Measurements from ENCODE around the gene MPHOSPH9.

DNA sequence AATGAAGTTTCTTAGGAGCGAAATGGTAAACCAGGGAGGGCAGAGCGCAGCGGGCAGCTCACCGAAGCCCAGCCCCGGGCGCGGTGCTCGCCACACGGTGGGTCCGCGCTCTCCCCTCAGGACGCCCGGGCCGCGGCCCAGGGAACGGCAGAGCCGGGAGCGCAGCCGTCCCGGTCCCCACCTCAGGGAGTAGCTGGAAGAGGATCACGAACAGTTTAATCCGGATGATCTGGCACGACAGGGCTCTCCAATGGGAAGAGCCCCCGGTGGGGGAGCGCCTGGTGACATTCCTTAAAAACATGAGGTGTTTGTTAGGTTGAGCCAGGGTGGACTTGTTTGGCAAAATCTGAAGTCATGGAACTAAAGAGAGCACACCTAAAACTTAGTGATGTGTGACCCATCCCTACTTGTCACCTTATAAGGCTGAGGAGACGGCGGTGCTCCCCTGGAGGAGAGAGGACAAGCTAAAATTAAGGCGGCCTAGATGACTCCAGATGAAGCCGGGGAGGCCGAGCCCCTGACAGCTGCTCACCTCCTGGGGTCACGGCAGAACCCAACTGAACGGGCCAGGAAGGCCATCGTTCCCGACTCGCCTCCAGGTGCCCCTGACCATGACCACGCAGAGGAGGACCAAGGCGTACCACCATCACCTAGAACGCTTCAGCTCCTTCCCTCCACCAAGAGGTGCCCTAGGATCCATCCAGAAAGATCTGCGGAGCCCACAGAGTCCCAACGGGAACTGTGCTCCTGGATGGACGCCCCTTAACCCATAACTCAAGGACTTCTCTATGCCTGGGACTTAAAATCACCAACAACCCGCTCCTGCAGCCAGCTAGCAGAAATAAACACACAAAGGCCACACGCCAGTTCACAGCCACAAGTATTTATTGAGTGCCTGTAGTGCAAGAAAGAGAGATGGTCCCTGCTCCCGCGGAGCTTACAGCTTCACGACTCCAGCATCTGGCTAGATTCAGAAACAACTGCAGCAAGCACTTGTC is 81.2 kb downstream of the MPHOSPH9 start:
- TF ChIP-seq, protein P1, sequence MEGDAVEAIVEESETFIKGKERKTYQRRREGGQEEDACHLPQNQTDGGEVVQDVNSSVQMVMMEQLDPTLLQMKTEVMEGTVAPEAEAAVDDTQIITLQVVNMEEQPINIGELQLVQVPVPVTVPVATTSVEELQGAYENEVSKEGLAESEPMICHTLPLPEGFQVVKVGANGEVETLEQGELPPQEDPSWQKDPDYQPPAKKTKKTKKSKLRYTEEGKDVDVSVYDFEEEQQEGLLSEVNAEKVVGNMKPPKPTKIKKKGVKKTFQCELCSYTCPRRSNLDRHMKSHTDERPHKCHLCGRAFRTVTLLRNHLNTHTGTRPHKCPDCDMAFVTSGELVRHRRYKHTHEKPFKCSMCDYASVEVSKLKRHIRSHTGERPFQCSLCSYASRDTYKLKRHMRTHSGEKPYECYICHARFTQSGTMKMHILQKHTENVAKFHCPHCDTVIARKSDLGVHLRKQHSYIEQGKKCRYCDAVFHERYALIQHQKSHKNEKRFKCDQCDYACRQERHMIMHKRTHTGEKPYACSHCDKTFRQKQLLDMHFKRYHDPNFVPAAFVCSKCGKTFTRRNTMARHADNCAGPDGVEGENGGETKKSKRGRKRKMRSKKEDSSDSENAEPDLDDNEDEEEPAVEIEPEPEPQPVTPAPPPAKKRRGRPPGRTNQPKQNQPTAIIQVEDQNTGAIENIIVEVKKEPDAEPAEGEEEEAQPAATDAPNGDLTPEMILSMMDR (IDR thresholded peaks at IDR 0.05; ENCODE audit: low read depth, low read length, missing input control) = no peak
- TF ChIP-seq RAD21 (IDR thresholded peaks at IDR 0.05) (no peak), TAF1 (conservative IDR thresholded peaks at IDR 0.05) (no peak), JUND (IDR thresholded peaks at IDR 0.05) (no peak), FOXA1 (IDR thresholded peaks at IDR 0.05) (no peak)
- TF ChIP-seq, protein P2, sequence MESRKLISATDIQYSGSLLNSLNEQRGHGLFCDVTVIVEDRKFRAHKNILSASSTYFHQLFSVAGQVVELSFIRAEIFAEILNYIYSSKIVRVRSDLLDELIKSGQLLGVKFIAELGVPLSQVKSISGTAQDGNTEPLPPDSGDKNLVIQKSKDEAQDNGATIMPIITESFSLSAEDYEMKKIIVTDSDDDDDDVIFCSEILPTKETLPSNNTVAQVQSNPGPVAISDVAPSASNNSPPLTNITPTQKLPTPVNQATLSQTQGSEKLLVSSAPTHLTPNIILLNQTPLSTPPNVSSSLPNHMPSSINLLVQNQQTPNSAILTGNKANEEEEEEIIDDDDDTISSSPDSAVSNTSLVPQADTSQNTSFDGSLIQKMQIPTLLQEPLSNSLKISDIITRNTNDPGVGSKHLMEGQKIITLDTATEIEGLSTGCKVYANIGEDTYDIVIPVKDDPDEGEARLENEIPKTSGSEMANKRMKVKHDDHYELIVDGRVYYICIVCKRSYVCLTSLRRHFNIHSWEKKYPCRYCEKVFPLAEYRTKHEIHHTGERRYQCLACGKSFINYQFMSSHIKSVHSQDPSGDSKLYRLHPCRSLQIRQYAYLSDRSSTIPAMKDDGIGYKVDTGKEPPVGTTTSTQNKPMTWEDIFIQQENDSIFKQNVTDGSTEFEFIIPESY (IDR thresholded peaks at IDR 0.05) = no peak
- TF ChIP-seq, protein P3, sequence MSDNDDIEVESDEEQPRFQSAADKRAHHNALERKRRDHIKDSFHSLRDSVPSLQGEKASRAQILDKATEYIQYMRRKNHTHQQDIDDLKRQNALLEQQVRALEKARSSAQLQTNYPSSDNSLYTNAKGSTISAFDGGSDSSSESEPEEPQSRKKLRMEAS (IDR thresholded peaks at IDR 0.05) = no peak
- TF ChIP-seq, protein P4, sequence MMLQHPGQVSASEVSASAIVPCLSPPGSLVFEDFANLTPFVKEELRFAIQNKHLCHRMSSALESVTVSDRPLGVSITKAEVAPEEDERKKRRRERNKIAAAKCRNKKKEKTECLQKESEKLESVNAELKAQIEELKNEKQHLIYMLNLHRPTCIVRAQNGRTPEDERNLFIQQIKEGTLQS (IDR thresholded peaks at IDR 0.05) = no peak

All from liver (tissue), 3 donors.